ENCODE results near the gene ADAP2.
A peak's percentile ranks its signal among the peaks of the same experiment; 100 is the strongest.

ADAP2 gene

GRCh38 chr17:31007695-31008373 is 86.1 kb downstream of the ADAP2 start:
- CTCF ChIA-PET, result interaction anchor here (1.5 to 1.6 kb wide), 2 partner anchors 207 to 365 kb away, joined by 4 to 8 read pairs; no protein-coding TSS in a partner anchor
- H3K9me3 Mint-ChIP-seq, result no peaks in the 10 kb centered on the region
- H3K4me1 Mint-ChIP-seq, result peaks cover 16% of the 10 kb centered on the region
- no peak overlapping the region for H3K27ac Mint-ChIP-seq
- H3K36me3 Mint-ChIP-seq, result no peaks in the 10 kb centered on the region
- no peak for DNase-seq
- H3K27me3 Mint-ChIP-seq, result peaks cover 23% of the 10 kb centered on the region
- H3K4me3 Mint-ChIP-seq, result peak overlapping the region; percentile 76

- Mint-ChIP-seq H3K36me3 (no peaks in the 10 kb centered on the region), H3K9me3 (no peaks in the 10 kb centered on the region), H3K27ac (peak overlapping the region; percentile 62), H3K4me1 (peaks cover 16% of the 10 kb centered on the region), H3K27me3 (peaks cover 24% of the 10 kb centered on the region), H3K4me3 (peak overlapping the region; percentile 76)
- DNase-seq, result peak; percentile 70
- CTCF ChIA-PET, result interaction anchor here (1.4 to 1.6 kb wide), 3 partner anchors 207 to 364 kb away, joined by 3 to 8 read pairs (median 4); no protein-coding TSS in a partner anchor
Measured at GRCh38 chr17:31008374-31009041, 86.8 kb downstream of the ADAP2 start.
